Measurements from ENCODE around the gene TPRG1L.

Gene TPRG1L

DNA sequence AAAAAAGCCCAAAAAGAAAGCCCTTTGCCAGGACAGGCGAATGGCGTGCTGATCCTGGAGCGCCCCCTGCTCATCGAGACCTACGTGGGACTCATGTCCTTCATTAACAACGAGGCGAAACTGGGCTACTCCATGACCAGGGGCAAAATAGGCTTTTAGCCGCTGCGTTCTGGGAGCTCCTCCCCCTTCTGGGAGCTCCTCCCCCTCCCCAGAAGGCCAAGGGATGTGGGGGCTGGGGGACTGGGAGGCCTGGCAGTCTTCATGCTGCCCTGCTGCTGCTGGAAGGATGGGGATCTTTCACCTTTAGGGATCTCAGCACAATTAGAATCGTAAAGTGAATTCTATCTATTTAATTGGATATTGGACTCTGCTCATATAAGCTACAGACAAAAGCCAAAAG is 3.6 kb downstream of the TPRG1L start:
- DNase-seq (ENCODE audit: low read depth in 2 of 2), result no peak

DNA sequence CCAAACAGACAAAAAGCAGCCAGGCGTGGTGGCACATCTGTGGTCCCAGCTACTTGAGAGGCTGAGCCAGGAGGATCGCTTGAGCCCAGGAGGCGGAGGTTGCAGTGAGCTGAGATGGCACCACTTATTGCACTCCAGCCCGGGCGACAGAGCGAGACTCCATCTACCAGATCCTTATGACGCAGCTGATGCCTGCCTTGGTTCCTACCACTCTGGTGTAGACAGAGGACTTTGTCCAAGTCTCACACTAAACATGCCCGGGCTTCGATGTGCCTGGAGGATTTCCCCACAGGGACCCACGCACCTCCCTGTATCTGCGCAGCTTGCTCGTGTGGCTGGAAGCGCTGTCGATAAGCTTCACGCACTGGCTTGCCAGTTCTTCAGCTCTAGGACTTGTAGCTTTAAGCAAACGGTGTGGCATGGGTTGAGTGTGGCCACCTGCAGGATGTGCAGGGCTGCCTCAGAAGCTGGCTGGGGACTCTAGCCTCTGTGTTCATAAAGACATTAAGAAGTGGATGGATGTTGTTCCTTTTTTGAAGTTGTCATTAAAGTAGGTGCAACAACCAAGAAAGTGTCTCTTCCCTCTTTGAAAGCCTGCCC is 4.8 kb downstream of the TPRG1L start:
- no peak for DNase-seq (ENCODE audit: low read depth in 2 of 2)

DNA sequence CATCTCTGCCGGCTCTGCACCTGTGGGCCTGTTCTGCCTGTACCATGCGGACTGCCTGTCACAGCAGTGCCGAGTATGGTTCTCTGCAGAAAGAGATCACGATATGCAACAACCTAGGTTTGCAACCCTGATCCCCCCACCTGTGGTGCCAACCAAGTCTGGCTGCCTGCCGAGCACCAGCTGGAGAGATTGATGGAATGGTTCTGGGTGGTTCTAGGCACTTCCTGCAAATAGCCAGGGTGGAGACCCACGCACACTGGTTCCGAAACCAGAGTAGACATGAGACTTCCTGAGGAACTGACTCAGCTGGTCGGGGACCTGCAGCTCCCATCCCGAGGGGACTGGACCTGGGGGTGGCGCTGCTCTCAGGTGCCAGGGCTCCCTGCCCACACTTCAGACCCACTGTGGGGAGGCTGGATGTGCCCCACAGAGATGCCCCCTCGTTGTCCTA is 5.4 kb downstream of the TPRG1L start:
- no peak for DNase-seq (ENCODE audit: low read depth in 2 of 2)

DNA sequence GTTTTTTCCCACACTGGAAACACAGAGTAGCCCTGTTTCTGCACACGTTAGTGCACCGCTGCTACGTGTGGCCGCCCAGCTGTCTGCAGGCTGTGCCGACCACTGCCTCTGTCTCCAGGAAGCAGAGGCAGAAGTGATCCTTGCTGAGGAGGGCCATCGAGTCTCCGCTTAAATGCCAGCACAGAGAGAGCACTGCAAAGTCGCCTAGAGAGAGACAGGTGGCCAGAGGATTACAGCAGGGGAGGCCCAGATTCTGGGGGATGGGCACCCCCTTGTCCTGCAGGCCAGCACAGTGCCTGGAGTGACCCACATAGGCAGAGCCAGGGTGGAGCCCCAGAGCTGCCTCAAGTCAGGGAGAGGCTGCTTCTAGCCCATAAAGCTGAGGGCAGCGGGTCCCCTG is 6.1 kb downstream of the TPRG1L start:
- DNase-seq (ENCODE audit: low read depth in 2 of 2), result no peak

DNA sequence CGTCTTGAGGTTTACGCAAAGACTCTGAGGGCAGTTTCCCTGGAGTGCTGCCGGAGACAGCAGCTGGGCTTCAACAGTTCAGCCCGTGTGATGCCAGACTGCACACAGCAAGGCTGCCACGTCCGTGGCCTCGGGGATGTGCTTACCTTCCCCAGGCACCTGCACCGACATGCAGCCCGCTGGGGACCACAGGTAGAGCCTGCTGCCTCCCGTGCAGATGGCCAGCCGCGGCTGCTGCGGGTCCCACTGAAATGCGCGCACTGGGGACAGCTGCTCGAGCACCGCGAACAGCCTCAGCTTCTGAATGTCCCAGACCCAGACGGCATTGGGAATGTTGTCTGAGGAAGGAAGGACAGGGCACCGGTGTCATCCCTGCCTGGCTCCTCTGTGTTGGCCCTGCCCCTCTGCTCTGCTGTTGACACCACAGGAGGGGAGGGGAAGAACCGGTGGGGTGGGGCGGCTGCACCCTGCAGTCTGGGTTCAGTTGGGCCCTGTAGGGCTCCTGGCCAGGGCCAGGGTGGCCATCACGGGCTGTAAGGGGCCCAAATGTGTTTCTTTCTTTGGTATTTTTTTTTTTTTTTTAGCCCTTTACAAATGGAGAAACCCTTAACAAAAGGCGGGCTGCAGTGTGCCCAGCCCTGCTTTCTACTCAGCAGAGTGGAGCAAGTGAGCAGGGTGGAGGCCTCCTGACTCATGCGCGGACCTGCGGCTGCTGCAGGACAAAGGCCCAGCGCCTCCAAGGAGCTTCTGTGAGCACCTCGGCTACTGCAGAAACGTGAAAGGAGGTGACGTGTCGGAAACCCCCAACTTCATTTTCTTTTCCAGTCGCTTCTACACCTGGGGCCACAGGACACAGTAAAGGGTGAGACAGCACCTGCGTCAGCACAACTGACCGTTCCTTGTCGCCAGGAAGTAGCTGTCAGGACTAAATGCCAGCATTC is 6.8 kb downstream of the TPRG1L start:
- no peak for DNase-seq (ENCODE audit: low read depth in 2 of 2)

DNA sequence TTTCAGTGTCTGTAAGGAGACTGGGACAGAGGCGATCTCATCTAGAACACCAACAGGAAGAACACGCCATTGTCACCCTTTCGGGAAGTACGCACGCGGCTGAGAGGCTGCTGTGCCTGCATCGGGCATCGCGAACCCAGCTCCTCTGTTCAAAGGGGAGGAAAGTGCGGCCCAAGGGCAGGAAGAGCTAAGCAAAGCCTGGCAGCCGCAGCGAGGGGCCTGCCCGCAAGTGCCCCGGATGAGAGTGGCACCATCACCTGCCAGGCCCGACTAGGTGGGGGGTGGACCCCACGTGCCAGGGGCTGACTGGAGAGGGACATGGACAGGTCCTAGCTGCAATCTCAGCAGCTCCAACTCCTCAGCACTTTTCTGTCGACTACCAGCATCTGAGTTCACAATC is 7.5 kb downstream of the TPRG1L start:
- DNase-seq (ENCODE audit: low read depth in 2 of 2), result no peak

DNA sequence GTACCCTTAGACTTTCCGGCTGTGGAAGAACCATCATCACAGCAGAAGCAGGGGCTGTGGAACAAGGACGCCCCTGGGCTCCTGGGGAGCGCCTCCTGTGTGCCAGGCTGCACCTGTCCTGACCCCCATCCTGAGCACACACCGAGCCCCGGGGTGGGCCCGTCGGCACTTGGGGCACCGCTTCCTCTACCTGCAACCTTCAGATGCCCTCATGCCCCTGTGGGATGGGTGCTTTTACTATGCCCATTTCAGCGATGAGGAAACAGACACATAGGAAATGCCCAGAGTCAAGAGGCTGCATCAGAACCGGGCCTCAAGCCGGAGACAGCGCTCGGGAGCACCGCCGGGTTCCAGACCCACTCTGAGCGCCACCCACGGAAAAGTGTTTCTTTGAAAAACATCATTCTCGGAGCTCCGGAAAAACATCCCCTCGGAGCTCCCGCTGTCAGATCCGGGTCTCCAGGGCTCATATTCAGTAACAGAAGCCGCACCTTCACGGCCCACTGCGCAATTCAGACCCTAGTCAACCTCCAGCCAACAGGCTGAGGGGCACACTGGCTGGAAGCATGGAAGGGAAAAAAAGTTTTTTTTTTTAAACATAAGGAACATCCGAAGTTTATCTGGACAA is 8.0 kb downstream of the TPRG1L start:
- no peak for DNase-seq (ENCODE audit: low read depth in 2 of 2)

DNA sequence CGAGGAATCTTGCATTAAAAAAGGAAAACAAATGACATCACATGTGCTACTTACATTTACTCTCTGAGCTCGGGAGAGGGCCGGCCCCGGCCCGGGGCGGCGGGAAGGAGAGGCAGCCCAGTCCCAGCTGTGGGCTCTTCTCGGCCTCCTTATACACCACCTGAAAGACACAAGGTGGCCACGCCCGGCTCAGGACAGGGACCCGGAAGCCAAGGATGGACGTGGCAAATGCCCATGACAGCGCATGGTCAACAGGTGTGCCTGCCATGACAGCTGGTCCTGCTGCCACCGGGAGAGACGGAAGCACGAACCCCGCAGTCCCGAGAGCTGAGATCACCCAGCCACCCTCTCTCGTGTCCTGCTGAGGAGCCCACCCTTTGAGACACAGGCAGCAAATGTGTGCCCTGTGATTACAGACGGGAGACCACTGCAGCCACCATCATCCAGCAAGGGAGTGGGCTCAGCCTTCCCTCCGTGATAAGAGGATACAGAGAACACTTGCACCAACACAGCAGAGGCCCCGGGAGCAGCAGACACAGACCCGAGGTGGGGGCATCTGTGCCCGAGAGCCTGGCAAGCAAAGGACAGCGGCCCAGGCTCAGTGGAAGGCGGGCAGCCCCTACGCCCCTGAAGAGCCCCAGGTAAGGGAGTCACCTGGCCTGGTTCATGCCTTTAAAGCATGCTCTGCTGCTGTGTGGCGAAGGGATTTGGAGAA is 8.7 kb downstream of the TPRG1L start:
- DNase-seq (ENCODE audit: low read depth in 2 of 2), result no peak

DNA sequence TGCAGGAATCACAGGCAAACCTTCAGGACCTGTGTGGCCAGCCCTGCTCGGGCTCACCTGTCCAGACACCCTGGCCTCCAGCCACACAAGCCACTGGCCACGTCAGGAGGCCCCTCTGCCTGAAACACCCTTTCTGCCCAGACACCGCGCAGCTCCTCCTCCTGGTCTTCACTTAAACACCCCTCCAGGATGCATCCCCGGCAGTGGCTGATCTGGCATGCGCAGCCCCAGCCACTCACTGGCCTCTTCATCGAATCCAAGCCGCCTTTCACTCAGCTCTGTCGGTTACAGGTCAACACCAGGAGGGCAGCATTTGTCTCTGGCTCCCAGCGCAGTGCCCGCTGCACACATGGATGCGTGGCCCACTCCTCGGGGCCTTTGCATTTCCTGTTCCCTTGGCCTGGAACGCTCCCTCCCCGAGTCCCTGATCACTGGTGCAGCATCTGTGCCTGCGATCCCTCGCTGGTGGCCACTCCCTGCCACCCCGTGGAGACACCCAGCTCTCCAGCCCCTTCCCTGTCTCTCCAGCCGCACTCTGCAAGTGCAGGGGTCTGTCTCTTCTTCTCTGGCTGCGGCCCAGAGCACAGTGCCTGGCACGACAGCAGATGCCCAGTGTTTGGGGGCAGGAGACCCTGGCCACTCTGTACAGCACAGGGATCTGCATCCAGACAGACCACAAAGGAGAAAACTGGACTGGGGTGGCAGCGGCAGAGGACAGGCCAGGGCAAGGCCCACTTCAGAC is 9.4 kb downstream of the TPRG1L start:
- no peak for DNase-seq (ENCODE audit: low read depth in 2 of 2)

DNA sequence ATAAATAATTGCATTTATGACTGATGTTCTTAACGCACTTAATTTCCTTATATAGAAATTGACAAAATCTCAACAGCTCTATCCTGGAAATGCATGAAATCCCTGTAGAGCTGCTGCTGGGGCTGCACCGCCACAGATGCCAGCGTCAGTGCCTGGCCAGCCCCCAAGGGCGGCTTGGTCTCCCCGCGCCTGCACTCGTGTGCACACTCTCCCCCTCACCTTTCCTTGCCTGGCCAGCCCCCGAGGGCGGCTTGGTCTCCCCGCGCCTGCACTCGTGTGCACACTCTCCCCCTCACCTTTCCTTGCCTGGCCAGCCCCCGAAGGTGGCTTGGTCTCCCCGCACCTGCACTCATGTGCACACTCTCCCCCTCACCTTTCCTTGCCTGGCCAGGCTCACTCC is 11.3 kb downstream of the TPRG1L start:
- no peak for DNase-seq (ENCODE audit: low read depth in 2 of 2)

DNA sequence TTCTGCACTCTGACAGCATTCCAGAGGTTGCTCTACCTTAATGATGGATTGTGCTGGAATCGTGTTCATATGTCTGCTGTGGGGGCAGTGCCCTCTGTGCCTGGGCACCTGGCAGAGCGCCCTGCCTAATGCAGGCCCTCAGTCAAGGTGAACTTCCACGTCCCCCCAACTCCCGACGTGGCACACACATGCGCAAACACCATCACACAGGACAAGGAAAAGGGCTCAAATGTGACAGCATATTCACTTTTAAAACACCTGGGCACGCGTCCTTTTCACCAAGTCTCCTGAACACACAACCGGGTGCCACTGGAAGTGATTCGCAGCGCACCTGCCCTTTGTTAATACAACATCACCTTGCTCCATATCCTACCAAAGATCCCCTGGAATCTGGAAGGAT is 11.7 kb downstream of the TPRG1L start:
- DNase-seq (ENCODE audit: low read depth in 2 of 2), result no peak

DNA sequence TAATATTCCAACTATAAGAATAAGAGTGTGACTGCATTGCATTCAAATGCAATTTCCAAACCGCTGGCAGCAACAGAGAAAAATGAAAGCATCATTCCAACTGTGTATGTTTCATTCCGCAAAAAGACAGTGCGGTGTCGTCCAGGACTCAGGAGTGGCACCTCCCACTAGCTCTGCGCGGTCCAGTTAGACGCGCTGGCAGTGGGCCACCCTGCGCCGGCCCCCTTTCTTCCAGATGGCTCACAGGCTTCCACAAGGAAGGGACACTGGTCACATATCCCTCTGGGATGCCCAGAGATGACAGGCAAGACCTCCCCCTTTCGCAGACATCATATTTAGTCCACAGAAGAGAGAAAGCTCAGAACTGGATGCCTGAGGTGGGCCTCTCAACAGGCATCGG is 13.2 kb downstream of the TPRG1L start:
- DNase-seq (ENCODE audit: low read depth in 2 of 2), result no peak

DNA sequence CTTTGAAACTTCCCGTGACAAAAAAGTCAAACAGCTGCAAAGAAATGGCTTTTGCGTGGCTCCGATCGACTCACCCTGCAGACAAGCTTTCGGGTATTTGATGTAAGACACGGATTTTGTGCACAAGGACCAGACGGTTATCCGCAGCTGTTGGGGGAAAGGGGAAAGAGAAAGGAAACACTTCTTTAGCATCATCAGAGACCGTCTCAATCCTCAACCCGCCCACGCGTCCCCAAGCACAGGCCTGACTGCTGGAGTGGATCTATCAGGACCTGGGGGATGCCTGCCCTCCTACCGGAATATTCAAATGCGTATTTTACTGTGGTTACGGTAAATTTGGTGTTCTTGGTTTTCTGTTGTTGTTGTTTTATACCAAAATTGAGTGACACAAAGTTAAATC is 13.9 kb downstream of the TPRG1L start:
- no peak for DNase-seq (ENCODE audit: low read depth in 2 of 2)

DNA sequence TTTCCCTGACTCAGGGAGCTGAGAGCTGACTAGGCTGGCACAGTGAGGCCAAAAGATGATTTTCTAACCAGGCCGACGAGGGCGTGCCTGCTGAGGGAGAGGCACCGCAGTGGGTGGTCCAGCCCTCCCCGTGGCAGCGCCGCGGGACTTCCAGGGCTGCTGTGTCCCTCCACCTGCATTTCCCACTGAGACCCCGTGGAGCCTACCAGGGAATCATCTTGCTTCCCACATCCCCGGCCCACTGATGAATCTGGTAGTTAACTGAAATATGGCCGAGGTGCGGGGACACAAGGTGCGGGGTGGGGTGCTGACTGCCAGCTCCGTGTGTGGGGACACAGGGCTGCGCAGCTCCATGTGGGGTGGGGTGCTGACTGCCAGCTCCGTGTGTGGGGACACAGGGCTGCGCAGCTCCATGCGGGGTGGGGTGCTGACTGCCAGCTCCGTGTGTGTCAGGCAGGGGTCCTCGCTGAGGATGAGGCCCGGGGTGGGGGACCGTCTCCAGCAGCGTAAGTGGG is 14.6 kb downstream of the TPRG1L start:
- DNase-seq (ENCODE audit: low read depth in 2 of 2), result no peak

DNA sequence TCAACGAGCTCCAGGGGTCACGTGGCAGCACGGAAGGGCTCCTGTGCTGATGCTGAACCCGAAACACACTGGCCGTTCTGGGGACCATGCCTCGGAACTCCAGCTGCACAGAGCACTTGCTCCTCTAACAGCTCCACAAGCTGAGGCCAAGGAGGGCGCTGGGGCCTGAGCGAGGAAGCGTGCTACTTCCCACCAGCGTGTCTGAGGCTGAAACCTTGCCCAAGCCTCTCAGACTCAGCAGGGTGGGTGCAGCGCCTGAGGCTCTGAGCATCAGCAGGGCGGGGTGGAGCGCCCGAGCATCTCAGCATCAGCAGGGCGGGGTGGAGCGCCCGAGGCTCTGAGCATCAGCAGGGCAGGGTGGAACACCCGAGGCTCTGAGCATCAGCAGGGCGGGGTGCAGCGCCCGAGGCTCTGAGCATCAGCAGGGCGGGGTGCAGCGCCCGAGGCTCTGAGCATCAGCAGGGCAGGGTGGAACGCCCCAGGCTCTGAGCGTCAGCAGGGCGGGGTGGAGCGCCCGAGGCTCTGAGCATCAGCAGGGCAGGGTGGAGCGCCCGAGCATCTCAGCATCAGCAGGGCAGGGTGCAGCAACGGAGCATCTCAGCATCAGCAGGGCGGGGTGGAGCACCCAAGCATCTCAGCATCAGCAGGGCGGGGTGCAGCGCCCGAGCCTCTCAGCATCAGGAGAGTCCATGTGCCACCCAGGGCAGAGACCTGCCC is 15.5 kb downstream of the TPRG1L start:
- no peak for DNase-seq (ENCODE audit: low read depth in 2 of 2)

DNA sequence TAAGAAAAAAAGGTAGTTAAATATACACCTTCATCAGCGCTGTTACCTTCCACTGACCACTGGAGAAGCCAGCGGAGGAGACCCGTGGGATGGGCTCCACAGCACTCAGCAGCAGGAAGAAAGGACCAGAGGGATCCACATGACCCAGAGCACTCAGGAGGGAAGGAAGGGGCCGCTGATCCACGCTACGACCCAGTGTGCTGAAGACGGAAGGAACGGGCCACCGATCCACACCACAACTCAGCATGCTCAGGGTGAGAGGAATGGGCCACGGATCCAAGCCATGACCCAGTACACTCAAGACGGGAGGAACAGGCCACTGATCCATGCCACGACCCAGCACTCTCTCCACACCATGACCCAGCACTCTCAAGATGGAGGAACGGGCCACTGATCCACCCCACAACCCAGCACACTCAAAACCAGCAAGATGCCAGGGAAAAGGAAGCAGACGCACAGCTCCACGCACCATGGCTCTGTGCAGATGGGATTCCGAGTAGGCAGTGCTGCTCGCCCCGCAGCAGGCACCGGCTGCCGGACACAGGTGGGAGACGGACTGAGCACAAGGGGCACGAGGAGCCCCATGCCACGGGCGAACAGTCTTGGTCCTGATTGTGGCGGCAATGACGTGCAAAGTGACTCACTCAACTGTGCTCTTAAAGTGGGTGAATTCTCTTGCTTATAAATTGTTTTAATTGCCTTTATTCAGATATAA is 16.4 kb downstream of the TPRG1L start:
- DNase-seq (ENCODE audit: low read depth in 2 of 2), result no peak

DNA sequence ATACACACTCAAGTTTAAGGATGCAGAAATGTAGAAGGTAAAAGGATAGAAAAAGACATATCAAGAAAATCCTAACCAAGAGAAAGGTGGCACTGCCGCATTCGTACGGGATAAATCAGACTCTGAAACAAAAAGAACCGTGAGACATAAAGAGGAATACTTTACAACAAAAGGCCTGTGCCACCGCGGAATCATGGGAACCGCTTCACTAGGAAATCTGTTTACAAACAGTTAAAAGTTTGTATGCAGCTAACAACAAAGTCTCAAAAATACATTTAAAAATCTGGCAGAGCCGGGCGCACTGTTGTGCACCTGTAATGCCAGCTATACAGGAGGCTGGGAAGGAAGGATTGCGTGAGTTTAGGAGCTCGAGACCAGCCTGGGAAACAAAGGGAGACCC is 17.0 kb downstream of the TPRG1L start:
- no peak for DNase-seq (ENCODE audit: low read depth in 2 of 2)

DNA sequence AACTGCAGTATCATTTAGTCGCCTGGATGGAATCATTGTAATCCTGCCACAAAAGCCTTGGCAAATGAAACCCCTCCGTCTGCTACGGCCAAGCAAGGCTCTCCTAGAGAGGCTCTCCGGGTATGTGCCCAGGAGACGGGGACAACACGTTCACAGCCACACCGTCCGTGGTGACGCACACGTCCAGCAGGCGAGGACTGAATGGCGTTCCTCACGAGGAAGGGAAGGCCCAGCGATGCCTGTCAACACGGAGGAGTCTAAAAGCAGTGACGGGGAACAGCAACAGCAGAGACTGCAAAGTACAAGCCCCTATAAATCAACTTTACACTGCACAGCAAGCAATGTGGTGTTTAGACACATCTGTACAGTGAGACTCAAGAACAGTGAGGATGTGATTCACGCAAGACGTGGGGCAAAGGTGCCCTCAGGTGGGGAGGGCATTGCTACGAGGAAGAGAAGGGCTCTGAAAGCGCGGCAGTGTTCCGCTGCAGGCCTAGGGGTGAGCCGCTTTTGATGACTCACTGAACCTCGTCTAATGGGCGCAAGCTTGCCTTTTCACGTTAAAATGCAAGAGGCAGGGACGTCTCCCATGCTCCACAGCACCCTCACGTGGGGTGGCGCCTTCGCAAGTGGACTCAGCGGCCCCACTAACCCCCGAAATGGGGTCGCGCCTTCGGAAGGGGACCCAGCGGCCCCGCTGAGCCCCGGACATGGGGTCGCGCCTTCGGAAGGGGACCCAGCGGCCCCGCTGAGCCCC is 18.3 kb downstream of the TPRG1L start:
- DNase-seq (ENCODE audit: low read depth in 2 of 2), result no peak

DNA sequence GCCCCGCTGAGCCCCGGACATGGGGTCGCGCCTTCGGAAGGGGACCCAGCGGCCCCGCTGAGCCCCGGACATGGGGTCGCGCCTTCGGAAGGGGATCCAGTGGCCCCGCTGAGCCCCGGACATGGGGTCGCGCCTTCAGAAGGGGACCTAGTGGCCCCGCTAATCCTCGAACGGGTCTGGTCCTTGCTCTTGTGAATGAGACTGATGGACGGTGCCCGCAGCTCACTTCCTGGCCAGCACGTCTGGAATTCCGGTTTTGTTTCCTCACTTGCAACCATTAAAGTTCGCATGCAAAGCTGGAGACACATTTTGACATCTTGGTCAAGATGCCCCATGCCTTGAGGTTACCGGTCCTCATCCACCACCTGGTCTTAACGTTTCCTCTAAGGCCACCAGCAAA is 19.5 kb downstream of the TPRG1L start:
- no peak for DNase-seq (ENCODE audit: low read depth in 2 of 2)

Measured in stimulated activated CD8-positive, alpha-beta memory T cell treated with anti-CD3 and anti-CD28 coated beads, Interleukin-7, amount 100 ng/mL, for 1 hour (primary cell).